Coronary artery (tissue), 2 donors: ENCODE measurements around the gene ARL15.

ENCODE experiments used
- DNase-seq: peaks from one replicate; pipeline ENCODE4 v3.0.0-alpha.2; 2017; ENCODE audit warnings: low spot score
- H3K27ac ChIP-seq, 2 donors: fragments of 200-600 bp; sonication (generic); one replicate each; pipeline ENCODE4 v1.5.1; 2016 to 2019
- H3K4me3 ChIP-seq: fragments of 200-600 bp; sonication (generic); 2 replicates; pipeline ENCODE4 v1.5.1; 2016; ENCODE audit warnings: mild to moderate bottlenecking, moderate library complexity
- CTCF ChIP-seq: fragments of 200-600 bp; sonication (generic); IDR thresholded peaks from one replicate; pipeline ENCODE4 v1.5.1; 2019; ENCODE audit warnings: antibody characterized with exemption

The ARL15 gene

GRCh38 chr5:54230936-54231685, 79.3 kb downstream of the ARL15 start:
- no peak for DNase-seq
- TF ChIP-seq CTCF, result no peak
- Histone ChIP-seq H3K27ac (no peak overlapping the region), H3K4me3 (no peak overlapping the region)

GRCh38 chr5:54229041-54229780, 81.2 kb downstream of the ARL15 start:
- Histone ChIP-seq H3K4me3 (no peak overlapping the region), H3K27ac (no peak overlapping the region)
- TF ChIP-seq CTCF, result peak; percentile 76
- no peak for DNase-seq

- Histone ChIP-seq H3K27ac (no peak overlapping the region), H3K4me3 (no peak overlapping the region)
- DNase-seq, result no peak
- no peak for TF ChIP-seq CTCF
Measured at GRCh38 chr5:54227759-54228158, 82.6 kb downstream of the ARL15 start.

- no peak for TF ChIP-seq CTCF
- no peak for DNase-seq
- Histone ChIP-seq H3K4me3 (no peak overlapping the region), H3K27ac (no peak overlapping the region)
Measured at GRCh38 chr5:54227109-54227508, 83.3 kb downstream of the ARL15 start.

- no peak for DNase-seq
- TF ChIP-seq CTCF, result no peak
Measured at GRCh38 chr5:54226215-54226614, 84.2 kb downstream of the ARL15 start.

GRCh38 chr5:54224103-54224826, 86.1 kb downstream of the ARL15 start:
- H3K4me3 ChIP-seq, result no peak overlapping the region
- DNase-seq, result no peak
- H3K27ac ChIP-seq, result no peak overlapping the region
- no peak for TF ChIP-seq CTCF

More at GRCh38 chr5:54226215-54226614, 84.2 kb downstream of the ARL15 start:
- H3K27ac ChIP-seq, result no peak overlapping the region
- no peak overlapping the region for H3K4me3 ChIP-seq
